Gastroesophageal sphincter (tissue), 4 donors: ENCODE measurements around the gene SEPTIN10. TPM values are rescaled to one million over a fixed set of nuclear protein-coding genes. Genes with fewer than 3 reads are reported as not detected.
A peak's percentile ranks its signal among the peaks of the same experiment; 100 is the strongest.

Experiments
- ATAC-seq: fragments of 150-250 bp; one replicate; pipeline ENCODE4 v1.9.1; 2016; ENCODE audit warnings: mild to moderate bottlenecking, moderate library complexity
- H3K27ac ChIP-seq, 4 donors: fragments of 200-600 bp; sonication (generic) in 3 of 4; 1 replicate in 3 of 4; 2 replicates in 1 of 4; pipeline ENCODE4 v1.5.1; 2016 to 2019
- H3K27me3 ChIP-seq: fragments of 200-600 bp; sonication (generic); one replicate; pipeline ENCODE4 v1.5.1; 2019
- H3K36me3 ChIP-seq, 2 donors: fragments of 200-600 bp; sonication (generic); one replicate each; pipeline ENCODE4 v1.5.1; 2019; ENCODE audit warnings: control low read depth in 1 of 2
- H3K4me1 ChIP-seq, 3 donors: fragments of 200-600 bp; sonication (generic); 1 replicate in 2 of 3; 2 replicates in 1 of 3; pipeline ENCODE4 v1.5.1; 2016 to 2019; ENCODE audit warnings: control low read depth in 2 of 3
- H3K4me3 ChIP-seq, 2 donors: fragments of 200-600 bp; sonication (generic); one replicate each; pipeline ENCODE4 v1.5.1; 2019; ENCODE audit warnings: mild to moderate bottlenecking in 1 of 2, moderate library complexity in 1 of 2
- H3K9me3 ChIP-seq, 3 donors: fragments of 200-600 bp; sonication (generic); one replicate each; pipeline ENCODE4 v1.5.1; 2017 to 2019; ENCODE audit warnings: control low read depth in 2 of 3
- EP300 ChIP-seq: sonication (generic); formaldehyde crosslinking; IDR thresholded peaks from one replicate; pipeline ENCODE4 v1.6.1; 2017; ENCODE audit warnings: antibody characterized with exemption, mild to moderate bottlenecking
- POLR2A ChIP-seq, 2 donors: fragments of 450-650 bp; IDR thresholded peaks; one replicate each; pipeline ENCODE4 v1.6.1; 2017; ENCODE audit warnings: antibody characterized with exemption in 2 of 2, mild to moderate bottlenecking in 2 of 2, moderate library complexity in 1 of 2
- POLR2AphosphoS5 ChIP-seq: sonication (generic); formaldehyde crosslinking; IDR thresholded peaks from one replicate; pipeline ENCODE4 v1.6.1; 2017; ENCODE audit warnings: antibody characterized with exemption
- WGBS, 2 donors: methylation state at CpG; one replicate each; pipeline ENCODE4 v1.1.5; 2018; ENCODE audit warnings: low coverage in 1 of 2; 5-methylcytosine and 5-hydroxymethylcytosine counted together
- total RNA-seq, 4 donors: library from RNA; depleted of rRNA; stranded (reverse); fragments of >200 nt; gene quantifications; one replicate each; pipeline ENCODE4 v1.1.0, GENCODE V29; 2016
- TF ChIP-seq, protein P1 (sequence below), 4 experiments: fragments of 200-600 bp in 2 of 4; fragments of 450-650 bp in 2 of 4; sonication (generic) in 1 of 4; IDR thresholded peaks; one replicate each; pipeline ENCODE4 v1.5.1; 2017 to 2019; ENCODE audit warnings: antibody characterized with exemption in 4 of 4, mild to moderate bottlenecking in 2 of 4, moderate library complexity in 2 of 4

SEPTIN10 gene
- total RNA-seq, 4 donors from 2014 or later = 109 to 157 (median 137) TPM

DNA sequence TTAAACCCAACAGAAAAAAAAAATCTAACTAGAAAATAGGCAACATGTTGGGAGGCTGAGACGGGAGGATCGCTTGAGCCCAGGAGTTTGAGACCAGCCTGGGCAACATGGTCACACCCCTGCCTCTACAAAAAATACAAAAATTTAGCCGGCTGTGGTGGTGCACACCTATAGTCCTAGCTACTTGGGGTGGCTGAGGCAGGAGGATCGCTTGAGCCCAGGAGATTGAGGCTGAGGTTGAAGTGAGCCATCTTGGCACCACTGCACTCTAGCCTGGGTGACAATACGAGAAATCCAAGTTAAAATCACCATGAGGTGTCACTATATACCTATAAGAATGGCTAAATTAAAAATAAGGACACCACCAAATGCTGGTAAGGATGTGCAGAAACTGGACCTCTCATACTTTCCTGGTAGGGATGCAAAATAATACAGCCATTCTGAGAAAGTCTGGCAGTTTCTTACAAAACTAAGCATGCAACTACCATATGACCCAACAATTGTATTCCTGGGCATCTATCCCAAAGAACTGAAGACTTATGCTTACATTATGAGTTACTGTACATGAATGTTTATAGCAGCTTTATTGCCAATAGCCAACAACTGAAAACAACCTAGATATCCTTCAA, 2.2 kb downstream of the SEPTIN10 start:
- peaks cover 0 to 82% (median 18%) of the 10 kb centered on the region in 3 donors for H3K4me1 ChIP-seq
- no peaks in the 10 kb centered on the region for H3K9me3 ChIP-seq
- no peak for ATAC-seq
- H3K27me3 ChIP-seq = no peaks in the 10 kb centered on the region
- WGBS, 2 donors = 63 to 80% methylated on average over 2 to 5 of the region's 5 CpGs
- peak overlapping the region in 3 of 4 donors; percentile 98 to 100 (median 99) for H3K27ac ChIP-seq
- H3K4me3 ChIP-seq = peak overlapping the region in 1 of 2 donors; percentile 92
- no peaks in the 10 kb centered on the region for H3K36me3 ChIP-seq
- no peak for TF ChIP-seq EP300
- TF ChIP-seq, protein P1, sequence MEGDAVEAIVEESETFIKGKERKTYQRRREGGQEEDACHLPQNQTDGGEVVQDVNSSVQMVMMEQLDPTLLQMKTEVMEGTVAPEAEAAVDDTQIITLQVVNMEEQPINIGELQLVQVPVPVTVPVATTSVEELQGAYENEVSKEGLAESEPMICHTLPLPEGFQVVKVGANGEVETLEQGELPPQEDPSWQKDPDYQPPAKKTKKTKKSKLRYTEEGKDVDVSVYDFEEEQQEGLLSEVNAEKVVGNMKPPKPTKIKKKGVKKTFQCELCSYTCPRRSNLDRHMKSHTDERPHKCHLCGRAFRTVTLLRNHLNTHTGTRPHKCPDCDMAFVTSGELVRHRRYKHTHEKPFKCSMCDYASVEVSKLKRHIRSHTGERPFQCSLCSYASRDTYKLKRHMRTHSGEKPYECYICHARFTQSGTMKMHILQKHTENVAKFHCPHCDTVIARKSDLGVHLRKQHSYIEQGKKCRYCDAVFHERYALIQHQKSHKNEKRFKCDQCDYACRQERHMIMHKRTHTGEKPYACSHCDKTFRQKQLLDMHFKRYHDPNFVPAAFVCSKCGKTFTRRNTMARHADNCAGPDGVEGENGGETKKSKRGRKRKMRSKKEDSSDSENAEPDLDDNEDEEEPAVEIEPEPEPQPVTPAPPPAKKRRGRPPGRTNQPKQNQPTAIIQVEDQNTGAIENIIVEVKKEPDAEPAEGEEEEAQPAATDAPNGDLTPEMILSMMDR (IDR thresholded peaks at IDR 0.05) = peak in 1 of 4 experiments; percentile 26
- no peak for TF ChIP-seq POLR2A (IDR thresholded peaks at IDR 0.05)
- peak; percentile 29 for TF ChIP-seq POLR2AphosphoS5

- Histone ChIP-seq H3K9me3 (no peaks in the 10 kb centered on the region), H3K4me1 (peaks cover 0 to 74% (median 10%) of the 10 kb centered on the region in 3 donors), H3K4me3 (no peak overlapping the region), H3K27me3 (no peaks in the 10 kb centered on the region), H3K27ac (peak overlapping the region; percentile 9 to 98 (median 56)), H3K36me3 (no peaks in the 10 kb centered on the region)
- ATAC-seq = no peak
- TF ChIP-seq POLR2AphosphoS5 (no peak), EP300 (no peak), POLR2A (IDR thresholded peaks at IDR 0.05) (no peak)
- TF ChIP-seq, protein P1 (IDR thresholded peaks at IDR 0.05) = no peak
- 44 to 52% methylated on average over 8 of the region's 8 CpGs for WGBS, 2 donors
These were observed 4.3 kb downstream of the SEPTIN10 start for GRCh38 chr2:109609352-109610024.

GRCh38 chr2:109607766-109608165, 6.0 kb downstream of the SEPTIN10 start:
- Histone ChIP-seq H3K4me1 (peaks cover 0 to 74% (median 10%) of the 10 kb centered on the region in 3 donors), H3K9me3 (no peaks in the 10 kb centered on the region), H3K27me3 (no peaks in the 10 kb centered on the region), H3K36me3 (no peaks in the 10 kb centered on the region), H3K4me3 (no peak overlapping the region), H3K27ac (no peak overlapping the region)
- 58 to 62% methylated on average over 2 of the region's 2 CpGs for WGBS, 2 donors
- ATAC-seq = no peak
- TF ChIP-seq EP300 (no peak), POLR2AphosphoS5 (no peak), POLR2A (IDR thresholded peaks at IDR 0.05) (no peak)
- TF ChIP-seq, protein P1 (IDR thresholded peaks at IDR 0.05) = no peak

DNA sequence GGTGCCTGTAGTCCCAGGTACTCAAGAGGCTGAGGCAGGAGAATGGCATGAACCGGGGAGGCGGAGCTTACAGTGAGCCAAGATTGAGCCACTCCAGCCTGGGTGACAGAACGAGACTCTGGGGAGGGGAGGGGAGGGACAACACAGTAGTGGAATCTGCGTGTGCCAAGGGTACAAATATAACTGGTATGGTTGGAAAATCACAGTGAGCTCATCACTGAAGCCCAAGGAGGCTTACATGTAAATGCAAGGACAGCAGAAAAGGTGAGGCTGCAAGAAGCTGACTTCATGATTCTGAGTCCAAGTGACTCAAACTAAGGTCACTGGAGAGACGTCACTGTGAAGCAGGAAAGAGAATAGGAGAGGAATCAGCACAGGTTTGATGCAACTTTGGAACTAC, 9.2 kb downstream of the SEPTIN10 start:
- H3K4me3 ChIP-seq = no peak overlapping the region
- WGBS, 2 donors = 48 to 73% methylated on average over 2 to 3 of the region's 5 CpGs
- TF ChIP-seq EP300 = no peak
- H3K4me1 ChIP-seq = peaks cover 0 to 69% (median 7%) of the 10 kb centered on the region in 3 donors
- no peaks in the 10 kb centered on the region for H3K9me3 ChIP-seq
- H3K27me3 ChIP-seq = no peaks in the 10 kb centered on the region
- ATAC-seq = no peak
- H3K27ac ChIP-seq = no peak overlapping the region
- H3K36me3 ChIP-seq = no peaks in the 10 kb centered on the region

DNA sequence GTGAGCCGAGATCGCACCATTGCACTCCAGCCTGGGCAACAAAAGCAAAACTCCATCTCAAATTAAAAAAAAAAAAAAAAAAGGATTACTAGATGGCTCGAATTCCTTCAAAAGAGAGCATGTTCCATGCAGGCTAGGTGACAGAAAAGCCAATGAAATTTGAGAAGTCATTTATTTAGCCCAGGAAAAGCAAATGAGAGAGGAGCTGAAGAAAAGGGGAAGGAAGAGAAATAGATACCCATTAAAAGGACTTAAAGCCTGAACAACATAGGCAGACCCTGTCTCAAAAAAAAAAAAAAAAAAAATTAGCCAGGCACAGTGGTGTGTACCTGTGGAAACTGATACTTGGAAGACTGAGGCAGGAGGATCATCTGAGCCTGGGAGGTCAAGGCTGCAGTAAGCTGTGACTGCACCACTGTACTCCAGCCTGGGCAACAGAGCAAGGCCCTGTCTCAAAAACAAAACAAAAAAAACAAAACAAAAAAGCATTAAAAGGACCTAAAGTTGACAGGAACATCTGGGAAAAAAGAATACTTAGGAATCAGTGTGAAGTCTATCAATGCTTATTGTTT, 11.1 kb downstream of the SEPTIN10 start:
- Histone ChIP-seq H3K27me3 (no peaks in the 10 kb centered on the region), H3K36me3 (no peaks in the 10 kb centered on the region), H3K4me1 (peaks cover 0 to 62% (median 5%) of the 10 kb centered on the region in 3 donors), H3K27ac (no peak overlapping the region), H3K9me3 (no peaks in the 10 kb centered on the region), H3K4me3 (no peak overlapping the region)
- TF ChIP-seq POLR2A (IDR thresholded peaks at IDR 0.05) = no peak
- TF ChIP-seq, protein P1 (IDR thresholded peaks at IDR 0.05) = no peak
- TF ChIP-seq EP300 = no peak
- TF ChIP-seq POLR2AphosphoS5 = no peak
- ATAC-seq = no peak
- no CpG with 5 or more reads among the region's 3 CpGs for WGBS, 2 donors
